ENCODE data around the gene CBFA2T3.

GRCh38 chr16:88932929-88933328 is 44.1 kb downstream of the CBFA2T3 start:
- no peak for TF ChIP-seq CTCF (conservative IDR thresholded peaks at IDR 0.05; ENCODE audit: low read length)
- no peak for TF ChIP-seq EZH2phosphoT487 (IDR thresholded peaks at IDR 0.05; ENCODE audit: borderline replicate concordance)

All from Loucy (cell line).